ENCODE data around the gene MRPL36. TPM values are rescaled to one million over a fixed set of nuclear protein-coding genes. Genes with fewer than 3 reads are reported as not detected.

MRPL36 gene
- total and polyA plus RNA-seq, 4 donors = 22.3 to 106 (median 56.3) TPM

- no peak for DNase-seq (ENCODE audit: low spot score)
- no peak overlapping the region for H3K9ac ChIP-seq (ENCODE audit: low read depth in 1 of 2, low read length in 2 of 2)
- H3K36me3 ChIP-seq (ENCODE audit: control insufficient read depth in 4 of 4, insufficient read depth in 3 of 4, low read depth in 1 of 4, low read length in 3 of 4) = peaks cover 9 to 43% (median 25%) of the 10 kb centered on the region in 4 donors
- H3K4me1 ChIP-seq (ENCODE audit: control insufficient read depth in 4 of 4, insufficient read depth in 4 of 4, low read length in 3 of 4) = no peaks in the 10 kb centered on the region
- no peaks in the 10 kb centered on the region for H3K9me3 ChIP-seq (ENCODE audit: control insufficient read depth in 4 of 4, low read length in 3 of 4)
- 96% methylated on average over 8 of the region's 8 CpGs for WGBS
- no peaks in the 10 kb centered on the region for H3K27me3 ChIP-seq (ENCODE audit: control insufficient read depth in 4 of 4, insufficient read depth in 4 of 4, low read length in 3 of 4)
- H3K4me3 ChIP-seq (ENCODE audit: low read depth in 1 of 3, low read length in 3 of 3) = no peak overlapping the region
- no peak overlapping the region for H3K27ac ChIP-seq (ENCODE audit: low read depth in 1 of 2, low read length in 2 of 2)
- TF ChIP-seq JUND (IDR thresholded peaks at IDR 0.05) (no peak), REST (IDR thresholded peaks at IDR 0.05) (no peak), EGR1 (IDR thresholded peaks at IDR 0.05; ENCODE audit: low read depth in 2 of 2) (no peak), YY1 (IDR thresholded peaks at IDR 0.05) (no peak), NR2F2 (IDR thresholded peaks at IDR 0.05) (no peak), CTCF (IDR thresholded peaks at IDR 0.05; ENCODE audit: low read depth, low read length, missing input control) (no peak), GABPA (IDR thresholded peaks at IDR 0.05 in 1 of 2, conservative IDR thresholded peaks at IDR 0.05 in 1 of 2) (no peak), HNF4G (IDR thresholded peaks at IDR 0.05) (no peak), MAX (IDR thresholded peaks at IDR 0.05) (no peak), TAF1 (conservative IDR thresholded peaks at IDR 0.05) (no peak), FOXA2 (IDR thresholded peaks at IDR 0.05) (no peak), FOXA1 (IDR thresholded peaks at IDR 0.05) (no peak)
Observed at GRCh38 chr5:1821862-1822261, 22.2 kb upstream of the MRPL36 start.

GRCh38 chr5:1820926-1821325 is 21.3 kb upstream of the MRPL36 start:
- H3K9me3 ChIP-seq (ENCODE audit: control insufficient read depth in 4 of 4, low read length in 3 of 4) = no peaks in the 10 kb centered on the region
- WGBS = 98% methylated on average over 4 of the region's 4 CpGs
- H3K9ac ChIP-seq (ENCODE audit: low read depth in 1 of 2, low read length in 2 of 2) = no peak overlapping the region
- no peaks in the 10 kb centered on the region for H3K27me3 ChIP-seq (ENCODE audit: control insufficient read depth in 4 of 4, insufficient read depth in 4 of 4, low read length in 3 of 4)
- no peak for DNase-seq (ENCODE audit: low spot score)
- H3K27ac ChIP-seq (ENCODE audit: low read depth in 1 of 2, low read length in 2 of 2) = no peak overlapping the region
- peaks cover 12 to 53% (median 30%) of the 10 kb centered on the region in 4 donors for H3K36me3 ChIP-seq (ENCODE audit: control insufficient read depth in 4 of 4, insufficient read depth in 3 of 4, low read depth in 1 of 4, low read length in 3 of 4)
- H3K4me1 ChIP-seq (ENCODE audit: control insufficient read depth in 4 of 4, insufficient read depth in 4 of 4, low read length in 3 of 4) = no peaks in the 10 kb centered on the region
- no peak overlapping the region for H3K4me3 ChIP-seq (ENCODE audit: low read depth in 1 of 3, low read length in 3 of 3)
- TF ChIP-seq HNF4A (conservative IDR thresholded peaks at IDR 0.05) (no peak), GABPA (IDR thresholded peaks at IDR 0.05 in 1 of 2, conservative IDR thresholded peaks at IDR 0.05 in 1 of 2) (no peak), MAX (IDR thresholded peaks at IDR 0.05) (no peak), HNF4G (IDR thresholded peaks at IDR 0.05) (no peak), SP1 (IDR thresholded peaks at IDR 0.05) (no peak), JUND (IDR thresholded peaks at IDR 0.05) (no peak), FOXA2 (IDR thresholded peaks at IDR 0.05) (no peak)
